ENCODE data around the gene KCNK3.

The KCNK3 gene

DNA sequence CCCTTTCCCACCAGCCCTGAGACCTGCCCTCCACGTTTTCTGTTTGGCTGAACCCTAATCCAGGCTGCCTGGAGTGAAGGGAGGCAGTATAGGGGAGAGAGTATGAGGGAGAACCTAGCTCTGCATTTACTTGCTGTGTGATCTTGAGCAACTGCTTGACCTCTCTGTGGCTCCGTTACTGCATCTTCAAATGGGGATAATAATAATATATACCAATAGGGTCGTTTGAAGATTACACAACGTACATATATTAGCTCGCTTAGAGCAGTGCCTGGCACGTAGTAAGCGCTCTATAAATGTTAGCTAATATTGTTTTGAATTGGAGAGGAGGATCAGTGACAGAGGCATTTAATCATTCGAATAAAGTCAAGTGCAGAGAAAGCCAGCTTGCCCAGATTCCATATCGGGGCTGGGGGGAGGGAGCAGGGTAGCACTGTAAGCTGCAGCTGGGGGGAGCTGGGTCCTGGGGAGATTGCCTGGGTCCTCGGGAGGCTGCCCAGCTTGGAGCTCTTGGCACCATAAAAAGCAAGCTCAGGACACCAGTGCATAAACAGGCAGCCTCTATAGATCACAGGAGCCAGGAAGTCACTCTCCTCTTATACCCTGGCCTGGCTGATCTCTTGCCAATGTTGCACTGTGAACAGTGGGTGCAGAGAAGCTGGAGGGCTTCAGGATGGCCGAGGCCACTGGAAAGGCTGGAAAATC, 19.1 kb downstream of the KCNK3 start:
- DNase-seq (ENCODE audit: low read depth in 2 of 2), result no peak

DNA sequence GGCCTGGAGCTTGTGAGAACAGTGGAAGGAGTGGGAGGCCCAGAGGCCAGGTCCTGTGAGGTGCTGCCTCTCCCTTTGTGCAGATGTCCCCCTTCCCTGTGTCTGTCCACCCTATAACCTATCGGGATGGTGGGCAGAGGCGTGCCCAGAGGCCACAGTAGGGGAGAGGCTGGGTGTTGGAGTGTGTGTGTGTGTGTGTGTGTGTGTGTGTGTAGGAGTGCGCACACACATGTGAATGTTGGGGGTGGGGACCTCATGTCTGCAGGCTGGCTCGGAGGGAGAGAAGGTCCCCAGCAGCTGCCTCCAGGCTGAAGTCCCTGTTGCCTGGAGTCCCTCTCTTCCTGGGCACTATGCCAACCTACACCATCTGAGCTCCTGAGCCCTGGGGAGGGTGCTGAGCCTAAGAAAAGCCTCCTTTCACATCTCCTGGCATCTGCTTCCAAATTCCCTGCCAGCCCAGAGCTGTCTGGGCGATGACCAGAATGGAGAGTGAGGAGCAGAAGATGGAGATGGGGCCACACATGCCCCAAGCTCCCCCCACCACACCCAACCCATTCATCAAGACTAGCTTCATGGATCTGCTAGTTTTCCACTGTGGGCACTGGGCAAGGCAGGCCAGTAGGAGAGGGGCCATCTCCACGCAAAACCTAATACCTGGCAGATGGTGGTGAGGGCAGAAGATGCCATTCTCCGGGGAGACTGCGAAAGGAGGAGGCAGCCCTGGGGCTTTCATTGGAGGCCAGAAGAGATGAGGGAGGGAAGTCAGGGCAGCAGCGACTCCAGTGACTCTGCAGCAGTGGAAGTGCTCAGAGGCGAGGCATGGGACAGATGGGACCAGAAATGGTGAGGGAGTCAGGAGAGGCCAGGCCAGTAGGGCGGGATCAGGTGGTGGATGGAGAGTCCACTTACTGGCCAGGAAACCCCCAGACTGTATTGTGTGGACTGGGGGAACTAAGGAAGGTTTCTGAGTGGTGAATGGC, 20.3 kb downstream of the KCNK3 start:
- DNase-seq (ENCODE audit: low read depth in 2 of 2), result no peak

DNA sequence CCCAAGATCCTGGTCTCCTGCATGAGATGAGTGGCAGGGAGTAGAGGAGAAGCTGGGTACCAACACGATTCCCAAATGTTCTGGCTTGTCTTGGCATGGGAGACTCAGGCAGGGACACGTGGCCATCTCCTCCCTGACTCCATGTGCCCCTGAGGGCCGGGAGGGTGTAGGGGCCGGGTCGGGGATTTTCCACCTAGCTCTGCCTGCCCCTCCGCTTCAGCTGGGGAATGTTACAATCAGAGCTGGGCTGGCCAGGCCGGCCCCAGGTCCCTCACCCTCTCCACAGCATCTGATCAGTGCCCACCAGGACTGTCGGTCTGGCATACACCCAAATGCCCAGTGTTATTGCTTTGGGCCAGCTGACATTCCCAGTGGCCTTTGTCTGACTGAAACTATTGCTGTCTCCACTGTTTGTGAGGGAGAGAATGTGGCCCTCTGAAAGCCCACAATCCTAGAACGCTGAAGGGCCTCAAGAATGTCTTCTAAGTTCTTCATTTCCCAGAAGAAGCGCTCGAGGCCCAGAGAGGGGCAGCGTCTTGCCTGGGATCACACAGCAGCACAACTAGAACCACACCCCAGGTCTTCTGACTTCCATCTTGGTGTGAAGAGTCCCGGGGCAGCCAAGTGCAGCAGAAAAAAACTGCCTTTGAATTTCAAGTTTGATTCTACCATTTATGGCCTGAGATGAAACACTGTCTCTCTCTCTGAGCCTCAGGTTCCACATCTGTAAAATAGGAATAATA, 23.2 kb downstream of the KCNK3 start:
- DNase-seq (ENCODE audit: low read depth in 2 of 2), result no peak

DNA sequence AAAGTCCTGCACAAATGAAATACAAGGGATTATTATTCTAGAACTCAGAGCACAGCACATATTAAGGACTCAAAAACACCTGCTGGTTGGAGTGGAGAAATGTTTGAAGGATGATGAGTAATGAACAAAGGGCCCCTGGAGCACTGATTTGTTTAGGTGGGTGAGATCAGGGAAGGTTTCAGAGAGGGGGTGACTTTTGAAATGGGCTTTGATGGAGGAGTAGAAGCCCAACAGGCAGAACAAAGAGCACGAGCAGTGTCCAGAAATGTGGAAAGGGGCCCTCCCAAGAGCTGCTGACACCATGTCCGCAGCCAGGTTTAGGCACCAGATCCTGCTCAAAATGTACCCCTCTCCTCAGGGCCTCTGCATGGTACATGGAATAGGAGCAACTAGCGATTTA, 23.8 kb downstream of the KCNK3 start:
- no peak for DNase-seq (ENCODE audit: low read depth in 2 of 2)

DNA sequence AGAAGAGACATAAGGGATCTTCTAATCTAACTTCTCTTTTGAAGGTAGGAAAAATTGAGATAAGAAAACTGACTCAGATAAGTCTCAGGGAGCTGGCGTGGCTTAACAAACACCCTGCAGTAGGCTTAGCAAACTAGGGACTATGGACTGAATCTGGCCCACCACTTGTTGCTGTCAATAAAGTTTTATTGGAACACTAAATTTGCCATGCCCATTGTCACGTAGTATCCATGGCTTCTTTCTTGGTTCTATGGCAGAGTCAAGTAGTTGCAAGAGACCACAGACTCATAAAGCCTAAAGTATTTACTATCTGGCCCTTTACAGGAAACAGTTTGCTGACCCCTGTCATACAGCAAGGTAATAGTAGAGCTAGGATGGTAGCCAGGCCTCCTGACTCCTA, 24.2 kb downstream of the KCNK3 start:
- DNase-seq (ENCODE audit: low read depth in 2 of 2), result no peak

DNA sequence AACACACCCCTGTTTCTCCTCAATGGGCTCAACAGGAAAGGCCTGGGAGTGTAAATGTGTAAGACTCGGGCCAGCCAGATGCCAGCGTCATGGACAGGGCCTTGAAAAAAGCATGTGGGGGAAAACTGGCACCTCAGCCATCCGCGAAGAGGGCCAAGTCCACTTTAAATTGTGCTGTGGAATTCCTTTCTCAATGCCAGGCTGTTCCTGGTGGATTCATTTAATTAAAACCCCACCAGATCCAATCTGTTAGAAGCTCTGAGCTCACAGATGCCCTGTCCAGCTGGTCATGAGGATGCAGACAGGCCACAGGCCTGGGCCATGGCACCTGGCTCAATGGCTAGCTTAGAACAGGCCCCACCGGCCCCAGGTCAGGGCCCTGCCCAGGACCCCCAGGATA, 24.8 kb downstream of the KCNK3 start:
- DNase-seq (ENCODE audit: low read depth in 2 of 2), result no peak

DNA sequence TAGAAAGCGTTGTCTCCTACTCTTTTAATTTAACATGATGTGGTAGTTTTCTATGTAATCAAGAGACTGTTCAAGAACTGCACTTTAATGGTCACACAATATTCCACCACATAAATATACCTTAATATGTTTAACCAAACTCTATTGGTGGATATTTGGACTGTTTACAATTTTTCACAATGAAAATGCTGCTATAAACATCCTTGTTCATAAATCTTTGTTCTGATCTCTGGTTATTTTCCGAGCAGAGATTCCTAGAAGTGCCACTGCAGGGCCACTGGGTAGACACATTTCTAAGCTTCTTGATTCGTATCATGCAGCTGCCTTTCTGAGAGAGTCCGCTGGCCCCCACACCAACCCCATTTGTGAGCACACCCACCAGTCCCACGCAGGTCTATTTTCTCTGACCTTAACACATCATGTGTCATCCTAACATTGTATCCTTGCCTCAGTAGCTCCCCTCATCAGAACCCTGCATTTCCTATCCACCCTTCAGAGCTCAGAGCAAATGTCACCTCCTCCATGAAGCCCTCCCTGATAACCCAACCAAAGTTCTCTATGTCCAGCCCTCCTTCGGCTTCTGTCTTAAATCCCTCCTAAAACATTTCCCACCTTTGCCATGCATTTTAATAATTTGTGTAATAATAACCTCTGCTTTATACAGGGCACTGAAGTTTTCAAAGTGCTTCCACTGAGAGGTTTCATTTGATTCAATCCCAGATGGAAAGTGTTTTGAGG, 26.6 kb downstream of the KCNK3 start:
- DNase-seq (ENCODE audit: low read depth in 2 of 2), result no peak

DNA sequence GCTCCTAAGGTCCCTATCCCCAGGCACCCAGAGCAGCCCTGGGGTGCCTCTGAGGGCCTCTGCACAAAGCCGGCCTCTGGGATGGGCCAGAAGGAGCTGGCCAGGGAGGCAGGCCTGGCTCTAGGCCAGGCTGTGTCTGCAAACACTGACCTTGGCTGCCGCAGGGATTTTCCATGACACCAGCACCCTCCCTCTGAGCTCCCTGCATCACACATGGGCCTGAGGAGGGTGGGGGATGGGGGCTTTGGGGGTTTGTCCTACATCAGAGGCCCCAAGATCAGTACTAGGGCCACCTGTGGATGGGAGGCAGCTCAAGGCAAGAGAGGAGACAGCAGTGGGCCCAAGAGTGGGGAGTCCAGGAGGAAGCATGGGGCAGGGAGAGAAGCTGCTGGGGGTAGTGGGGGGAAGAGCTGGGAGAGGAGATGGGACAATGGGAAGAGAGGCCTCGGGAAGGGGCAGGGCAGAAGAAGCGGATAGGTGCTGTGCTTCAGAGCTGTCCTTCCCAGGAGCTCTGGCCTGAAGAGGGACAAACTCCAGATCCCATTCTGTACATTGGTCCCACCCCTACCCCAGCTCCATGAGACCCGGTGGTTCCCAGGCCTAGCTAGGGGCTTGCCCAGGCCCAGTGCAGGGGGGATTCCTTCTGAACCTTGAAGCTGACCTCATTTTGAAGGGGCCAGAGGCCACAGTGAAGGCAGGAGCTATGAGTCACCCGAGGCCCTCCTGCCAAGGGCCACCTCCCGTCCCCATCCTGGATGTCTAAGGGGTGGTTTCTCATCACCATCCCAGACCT, 28.0 kb downstream of the KCNK3 start:
- no peak for DNase-seq (ENCODE audit: low read depth in 2 of 2)

DNA sequence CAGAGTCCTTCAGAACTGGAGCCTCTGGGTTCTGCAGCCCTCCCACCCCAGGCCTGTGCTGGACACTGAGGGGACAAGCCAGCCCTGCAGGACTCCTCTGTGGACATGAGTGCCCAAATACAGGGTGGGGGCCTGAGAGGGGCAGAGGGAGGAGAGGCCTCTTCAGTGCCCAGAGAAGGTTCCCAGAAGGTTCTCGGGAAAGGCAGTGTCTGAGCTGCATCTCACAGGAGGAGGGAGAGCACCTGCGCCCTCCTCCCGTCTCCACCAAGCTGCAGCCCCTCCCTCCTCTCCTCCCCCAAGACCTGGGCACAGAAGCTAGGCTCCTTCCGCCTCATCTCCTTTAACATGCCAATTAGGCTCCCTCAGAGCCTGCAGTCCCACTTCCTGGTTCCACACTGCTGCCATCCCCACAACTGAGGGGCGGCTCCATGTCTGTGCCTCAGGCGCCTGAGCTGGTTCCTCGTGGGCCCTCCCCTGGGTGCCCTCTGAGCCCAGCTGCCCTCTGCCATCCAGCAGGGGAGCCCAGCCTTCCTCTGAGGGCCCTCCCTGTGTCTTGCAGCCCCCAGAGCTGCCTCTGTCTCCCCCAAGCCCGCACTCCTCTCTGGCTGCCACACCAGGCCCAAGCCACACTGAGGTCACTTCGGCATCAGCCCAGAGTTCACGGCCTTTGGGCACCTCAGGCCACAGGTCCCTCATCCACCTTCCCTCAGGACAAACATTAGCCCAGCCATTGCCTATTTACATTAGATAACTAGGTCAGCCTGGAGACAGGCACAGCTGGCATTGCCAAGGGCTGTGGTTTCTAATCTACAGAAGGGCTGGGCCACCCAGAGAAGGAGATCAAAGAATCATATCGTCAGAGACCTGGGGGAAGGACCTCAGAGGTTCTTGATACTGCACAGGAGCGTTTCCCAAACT, 28.9 kb downstream of the KCNK3 start:
- DNase-seq (ENCODE audit: low read depth in 2 of 2), result no peak

DNA sequence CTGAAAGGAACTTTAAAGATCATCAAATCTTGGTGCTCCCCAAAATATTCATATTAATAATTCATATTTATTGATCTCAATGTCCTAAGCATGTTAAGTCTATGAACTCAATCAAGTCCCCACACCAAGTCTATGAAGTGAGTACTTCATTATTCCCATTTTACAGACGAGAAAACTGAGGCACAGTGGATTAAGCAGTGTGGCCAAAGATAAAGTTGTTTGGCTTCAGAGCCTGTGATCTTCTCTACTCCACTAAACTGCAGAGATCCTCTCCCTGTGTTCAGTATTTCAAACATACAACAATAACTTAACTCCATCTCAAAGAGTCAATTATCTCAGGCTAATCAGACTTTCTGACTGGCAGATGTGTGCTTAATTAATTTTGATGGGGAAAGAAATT, 29.8 kb downstream of the KCNK3 start:
- DNase-seq (ENCODE audit: low read depth in 2 of 2), result no peak

DNA sequence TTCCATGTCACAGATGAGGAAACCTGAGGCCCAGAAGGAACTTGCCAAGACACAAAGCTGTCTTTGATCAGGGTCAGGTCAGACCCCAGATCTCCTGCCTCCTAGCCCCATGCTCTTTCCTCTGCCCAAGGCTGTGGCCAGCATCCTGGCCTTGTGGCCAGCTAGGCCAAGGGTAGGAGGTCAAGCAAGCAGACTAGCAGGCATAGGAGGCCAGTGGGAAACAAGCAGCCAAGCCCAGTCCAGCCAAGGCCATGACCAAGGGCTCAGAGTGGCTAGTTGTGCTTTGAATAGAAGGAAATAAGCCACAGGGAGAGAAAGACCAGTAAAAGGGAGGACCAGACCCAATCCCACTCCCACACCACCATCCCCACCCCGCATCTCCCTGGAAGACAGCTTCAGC, 30.4 kb downstream of the KCNK3 start:
- DNase-seq (ENCODE audit: low read depth in 2 of 2), result no peak

DNA sequence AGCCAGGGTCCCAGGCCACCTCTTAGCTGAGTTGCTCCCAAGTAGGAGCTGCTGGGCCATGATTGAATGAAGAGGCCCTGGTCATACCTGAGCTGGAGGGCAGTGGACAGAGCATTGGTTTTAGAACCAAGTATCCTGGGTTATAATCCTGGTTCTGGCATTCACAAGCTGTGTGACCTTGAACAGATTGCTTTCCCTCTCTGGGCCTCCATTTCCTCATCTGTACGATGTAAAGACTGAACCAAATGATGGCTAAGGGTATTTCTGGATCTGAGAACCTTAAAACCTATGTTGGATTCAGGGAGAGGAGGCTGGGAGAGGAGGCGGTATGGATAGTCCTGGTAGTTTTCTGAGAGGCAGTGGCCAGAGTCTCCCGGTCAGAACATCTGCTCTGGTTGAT, 31.0 kb downstream of the KCNK3 start:
- no peak for DNase-seq (ENCODE audit: low read depth in 2 of 2)

DNA sequence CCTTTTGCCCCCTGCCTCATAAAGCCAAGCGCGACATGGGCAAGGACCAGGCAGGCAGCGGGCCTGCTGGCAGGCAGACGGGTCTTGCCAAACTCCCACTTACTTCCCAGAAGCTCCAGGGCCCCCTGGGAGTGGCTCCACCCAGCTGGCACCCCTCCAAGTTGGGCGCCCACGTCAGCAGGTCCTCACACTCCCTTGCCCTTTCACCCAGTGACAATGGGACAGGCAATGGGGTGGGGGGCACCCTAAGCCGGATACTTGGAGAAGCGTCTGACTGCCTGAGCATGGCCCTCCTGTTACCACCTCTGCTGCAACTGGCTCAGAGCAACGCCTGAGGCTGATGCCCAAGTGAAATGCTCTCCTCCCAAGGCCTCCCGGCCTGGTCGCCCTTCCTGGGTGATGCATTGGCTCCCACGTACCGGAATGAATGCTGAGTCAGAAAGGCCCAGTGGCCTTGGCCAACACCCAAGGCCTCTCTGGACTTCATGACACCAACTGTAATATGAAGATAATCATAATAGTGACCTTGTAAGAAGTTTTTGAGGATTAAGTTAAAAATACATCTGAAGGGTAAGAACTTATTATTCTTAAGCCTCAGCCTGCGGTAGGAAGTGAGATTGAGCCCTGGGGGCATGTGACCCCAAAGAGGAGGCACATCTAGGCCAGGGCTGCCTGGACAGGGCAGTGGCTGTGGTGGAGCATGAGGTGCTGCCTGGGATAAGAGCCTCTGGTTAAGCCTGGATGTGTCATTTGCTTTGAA, 31.6 kb downstream of the KCNK3 start:
- no peak for DNase-seq (ENCODE audit: low read depth in 2 of 2)

DNA sequence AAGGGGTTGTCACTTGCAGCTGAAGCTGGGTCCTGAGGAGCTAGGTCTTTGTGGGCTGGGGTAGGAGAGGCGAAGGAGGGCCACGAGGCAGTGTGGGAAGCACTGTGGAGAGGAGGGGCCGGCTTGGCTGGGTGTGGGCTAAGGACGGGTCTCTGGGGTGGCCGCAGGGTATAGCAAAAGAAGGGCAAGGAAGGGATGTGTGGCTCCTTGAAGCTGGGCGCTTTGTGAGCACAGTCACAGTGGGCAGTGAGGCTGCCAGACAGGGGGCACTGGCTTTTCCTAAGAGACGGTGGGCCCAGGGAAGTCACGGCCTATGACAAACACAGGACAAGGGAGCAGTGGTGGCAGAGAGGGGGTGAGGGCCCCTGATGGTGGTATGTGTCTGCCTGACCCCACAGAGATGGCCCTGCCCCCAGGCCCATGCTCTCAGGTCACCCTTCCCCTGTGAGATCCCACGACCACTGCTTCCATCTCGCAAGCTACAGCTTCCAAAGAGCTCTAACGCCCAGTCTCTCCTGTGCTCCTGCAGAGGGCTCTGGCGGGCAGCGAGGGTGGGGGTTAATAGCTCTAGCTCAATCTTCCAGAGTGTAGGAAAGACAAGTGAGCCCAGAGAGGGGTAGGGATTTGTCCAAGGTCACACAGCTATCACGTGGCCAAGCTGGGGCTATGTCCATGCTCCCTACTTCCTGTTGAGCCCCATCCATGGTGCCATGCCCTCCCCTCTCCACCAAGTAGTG, 32.4 kb downstream of the KCNK3 start:
- DNase-seq (ENCODE audit: low read depth in 2 of 2), result no peak

DNA sequence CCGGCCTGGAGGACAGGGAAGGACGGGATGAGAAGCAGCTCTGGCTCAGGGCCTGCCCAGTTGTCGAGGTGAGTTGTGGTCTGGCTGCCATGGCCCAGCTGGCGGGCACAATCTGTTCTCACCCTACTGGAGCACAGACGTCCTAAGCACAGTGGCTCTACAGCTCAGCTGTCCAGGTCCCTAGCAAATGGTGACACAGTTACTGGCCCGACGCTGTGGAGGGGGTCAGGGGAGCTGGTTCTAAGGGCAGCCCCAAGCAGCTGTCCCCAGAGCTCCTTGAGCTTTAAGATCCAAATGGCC, 32.9 kb downstream of the KCNK3 start:
- DNase-seq (ENCODE audit: low read depth in 2 of 2), result no peak

DNA sequence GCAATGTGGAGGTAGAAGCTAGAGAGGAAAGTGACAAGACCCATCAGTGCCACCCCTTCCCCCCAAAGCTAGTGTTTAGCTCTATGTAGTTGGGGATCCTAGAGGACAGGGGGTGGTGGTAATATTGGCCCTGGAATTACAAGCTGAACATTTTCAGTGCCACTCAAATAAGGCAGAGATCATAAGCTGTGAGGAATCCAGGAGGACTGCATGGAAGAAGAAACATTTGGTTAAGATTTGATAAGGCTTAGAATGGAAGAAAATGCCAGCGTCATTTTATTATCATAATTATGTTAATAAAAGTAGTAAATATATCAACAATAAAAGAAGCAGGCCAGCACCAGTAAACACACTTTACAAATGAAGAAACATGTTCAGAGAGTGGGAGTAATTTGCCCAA, 33.7 kb downstream of the KCNK3 start:
- DNase-seq (ENCODE audit: low read depth in 2 of 2), result no peak

DNA sequence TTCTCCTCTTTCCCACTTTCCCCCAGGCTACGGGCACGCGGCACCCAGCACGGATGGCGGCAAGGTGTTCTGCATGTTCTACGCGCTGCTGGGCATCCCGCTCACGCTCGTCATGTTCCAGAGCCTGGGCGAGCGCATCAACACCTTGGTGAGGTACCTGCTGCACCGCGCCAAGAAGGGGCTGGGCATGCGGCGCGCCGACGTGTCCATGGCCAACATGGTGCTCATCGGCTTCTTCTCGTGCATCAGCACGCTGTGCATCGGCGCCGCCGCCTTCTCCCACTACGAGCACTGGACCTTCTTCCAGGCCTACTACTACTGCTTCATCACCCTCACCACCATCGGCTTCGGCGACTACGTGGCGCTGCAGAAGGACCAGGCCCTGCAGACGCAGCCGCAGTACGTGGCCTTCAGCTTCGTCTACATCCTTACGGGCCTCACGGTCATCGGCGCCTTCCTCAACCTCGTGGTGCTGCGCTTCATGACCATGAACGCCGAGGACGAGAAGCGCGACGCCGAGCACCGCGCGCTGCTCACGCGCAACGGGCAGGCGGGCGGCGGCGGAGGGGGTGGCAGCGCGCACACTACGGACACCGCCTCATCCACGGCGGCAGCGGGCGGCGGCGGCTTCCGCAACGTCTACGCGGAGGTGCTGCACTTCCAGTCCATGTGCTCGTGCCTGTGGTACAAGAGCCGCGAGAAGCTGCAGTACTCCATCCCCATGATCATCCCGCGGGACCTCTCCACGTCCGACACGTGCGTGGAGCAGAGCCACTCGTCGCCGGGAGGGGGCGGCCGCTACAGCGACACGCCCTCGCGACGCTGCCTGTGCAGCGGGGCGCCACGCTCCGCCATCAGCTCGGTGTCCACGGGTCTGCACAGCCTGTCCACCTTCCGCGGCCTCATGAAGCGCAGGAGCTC, 35.4 kb downstream of the KCNK3 start:
- no peak for DNase-seq (ENCODE audit: low read depth in 2 of 2)

DNA sequence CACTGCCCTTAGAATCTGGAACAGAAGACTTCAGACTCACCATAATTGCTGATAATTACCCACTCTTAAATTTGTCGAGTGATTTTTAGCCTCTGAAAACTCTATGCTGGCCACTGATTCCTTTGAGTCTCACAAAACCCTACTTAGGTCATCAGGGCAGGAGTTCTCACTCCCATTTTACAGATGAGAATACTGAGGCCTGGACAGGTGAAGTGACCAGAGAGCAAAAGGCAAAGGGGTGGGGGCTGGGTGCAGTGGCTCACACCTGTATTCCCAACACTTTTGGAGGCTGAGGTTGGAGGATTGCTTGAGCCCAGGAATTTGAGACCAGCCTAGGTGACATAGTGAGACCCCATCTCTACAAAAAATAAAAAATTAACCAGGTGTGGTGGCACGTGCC, 36.8 kb downstream of the KCNK3 start:
- DNase-seq (ENCODE audit: low read depth in 2 of 2), result no peak

Data from stimulated activated CD8-positive, alpha-beta memory T cell treated with anti-CD3 and anti-CD28 coated beads, Interleukin-2, amount 100 ng/mL, for 1 hour (primary cell).